Liver (tissue), 9 donors: ENCODE measurements around the gene LRRN3. TPM values are rescaled to one million over a fixed set of nuclear protein-coding genes. Genes with fewer than 3 reads are reported as not detected.

Experiments
- DNase-seq: peaks from one replicate; pipeline ENCODE4 v3.0.0-alpha.2; 2017; ENCODE audit warnings: low spot score
- H3K27ac ChIP-seq, 2 donors: one replicate each; pipeline ENCODE4 v1.7.0; 2013; ENCODE audit warnings: inconsistent platforms in 2 of 2, low read length in 2 of 2, control low read depth in 1 of 2, low read depth in 1 of 2, mild to moderate bottlenecking in 1 of 2
- H3K27me3 ChIP-seq, 4 donors: one replicate each; pipeline versions ENCODE4 v1.6.1 to v1.7.0; 2013; ENCODE audit warnings: low read length in 3 of 4, inconsistent platforms in 1 of 4, mild to moderate bottlenecking in 1 of 4, moderate library complexity in 1 of 4; ENCODE audit not compliant: control insufficient read depth in 4 of 4, insufficient read depth in 4 of 4
- H3K36me3 ChIP-seq, 4 donors: one replicate each; pipeline versions ENCODE4 v1.6.1 to v1.7.0; 2013; ENCODE audit warnings: low read length in 3 of 4, mild to moderate bottlenecking in 3 of 4, low read depth in 1 of 4, moderate library complexity in 1 of 4; ENCODE audit not compliant: control insufficient read depth in 4 of 4, insufficient read depth in 3 of 4
- H3K4me1 ChIP-seq, 4 donors: one replicate each; pipeline versions ENCODE4 v1.6.1 to v1.7.0; 2013; ENCODE audit warnings: low read length in 3 of 4, mild to moderate bottlenecking in 3 of 4, moderate library complexity in 1 of 4; ENCODE audit not compliant: control insufficient read depth in 4 of 4, insufficient read depth in 4 of 4
- H3K4me3 ChIP-seq, 3 donors: one replicate each; pipeline versions ENCODE4 v1.6.1 to v1.7.0; 2013; ENCODE audit warnings: low read length in 3 of 3, control low read depth in 1 of 3, low read depth in 1 of 3, mild to moderate bottlenecking in 1 of 3
- H3K9ac ChIP-seq, 2 donors: one replicate each; pipeline ENCODE4 v1.7.0; 2013; ENCODE audit warnings: low read length in 2 of 2, mild to moderate bottlenecking in 2 of 2, moderate library complexity in 2 of 2, control low read depth in 1 of 2, low read depth in 1 of 2
- H3K9me3 ChIP-seq, 4 donors: one replicate each; pipeline versions ENCODE4 v1.6.1 to v1.7.0; 2013; ENCODE audit warnings: low read length in 3 of 4; ENCODE audit not compliant: control insufficient read depth in 4 of 4
- ATF3 ChIP-seq: IDR thresholded peaks from 2 replicates; pipeline ENCODE4 v1.6.1; 2016; ENCODE audit warnings: antibody characterized with exemption
- EGR1 ChIP-seq, 2 donors: IDR thresholded peaks; 2 replicates each; pipeline ENCODE4 v1.6.1; 2016 to 2018; ENCODE audit warnings: antibody characterized with exemption in 2 of 2, low read depth in 2 of 2
- FOXA1 ChIP-seq: IDR thresholded peaks from 2 replicates; pipeline ENCODE4 v1.6.1; 2016; ENCODE audit warnings: antibody characterized with exemption
- FOXA2 ChIP-seq: IDR thresholded peaks from 2 replicates; pipeline ENCODE4 v1.6.1; 2016; ENCODE audit warnings: antibody characterized with exemption
- HNF4A ChIP-seq, 2 donors: conservative IDR thresholded peaks; 2 replicates each; pipeline ENCODE4 v1.6.1; 2016; ENCODE audit warnings: antibody characterized with exemption in 2 of 2, mild to moderate bottlenecking in 2 of 2
- MAX ChIP-seq: IDR thresholded peaks from 2 replicates; pipeline ENCODE4 v1.6.1; 2016; ENCODE audit warnings: antibody characterized with exemption
- NR2F2 ChIP-seq: IDR thresholded peaks from 2 replicates; pipeline ENCODE4 v1.6.1; 2016; ENCODE audit warnings: antibody characterized with exemption
- RAD21 ChIP-seq, 2 donors: IDR thresholded peaks; 2 replicates each; pipeline ENCODE4 v1.6.1; 2016; ENCODE audit warnings: antibody characterized with exemption in 2 of 2, mild to moderate bottlenecking in 2 of 2
- REST ChIP-seq: IDR thresholded peaks from 2 replicates; pipeline ENCODE4 v1.6.1; 2016; ENCODE audit warnings: antibody characterized with exemption, mild to moderate bottlenecking
- RXRA ChIP-seq, 2 donors: IDR thresholded peaks; 2 replicates each; pipeline ENCODE4 v1.6.1; 2017 to 2018; ENCODE audit warnings: antibody characterized with exemption in 2 of 2, mild to moderate bottlenecking in 1 of 2
- TAF1 ChIP-seq: conservative IDR thresholded peaks from 2 replicates; pipeline ENCODE4 v1.6.1; 2016; ENCODE audit warnings: antibody characterized with exemption, mild to moderate bottlenecking
- ZBTB33 ChIP-seq: IDR thresholded peaks from 2 replicates; pipeline ENCODE4 v1.6.1; 2016; ENCODE audit warnings: antibody characterized with exemption
- WGBS: extraction: QIAGEN DNeasy Blood & Tissue Kit; methylation state at CpG from one replicate; pipeline ENCODE4 v1.1.7; 2013; 5-methylcytosine and 5-hydroxymethylcytosine counted together
- polyA plus RNA-seq, 2 donors: library from polyadenylated mRNA; stranded (reverse) in 1 of 2; unstranded in 1 of 2; fragments of 200-250 nt in 1 of 2; fragments of >200 nt in 1 of 2; fragmentation: Nextera tagmentation in 1 of 2; extraction: Ambion mirVana in 1 of 2; gene quantifications; one replicate each; pipeline versions ENCODE4 v1.2.1 to v1.2.3, GENCODE V29; 2013 to 2015
- total RNA-seq, 2 donors: library from RNA; depleted of rRNA; stranded (reverse); fragments of >200 nt; gene quantifications; one replicate each; pipeline ENCODE4 v1.2.3, GENCODE V29; 2014
- donor health status: healthy.
- donor health status: healthy.
- donor health status: healthy.
- donor health status: healthy.
- donor health status: healthy.

The LRRN3 gene
- total and polyA plus RNA-seq, 4 donors, result 0.18 to 1.1 (median 0.32) TPM

- no peak for TF ChIP-seq ATF3
- TF ChIP-seq FOXA2, result no peak
- TF ChIP-seq ZBTB33, result no peak
These were observed 55.2 kb downstream of the LRRN3 start (continued) for GRCh38 chr7:111146136-111146535.

- DNase-seq, result no peak
- TF ChIP-seq ATF3 (no peak), HNF4A (conservative IDR thresholded peaks at IDR 0.05) (no peak), RXRA (IDR thresholded peaks at IDR 0.05) (no peak), FOXA2 (no peak), TAF1 (no peak), MAX (no peak), EGR1 (IDR thresholded peaks at IDR 0.05; ENCODE audit: low read depth in 2 of 2) (no peak), RAD21 (IDR thresholded peaks at IDR 0.05) (no peak), FOXA1 (no peak)
- no peaks in the 10 kb centered on the region for H3K36me3 ChIP-seq
- WGBS, result 93% methylated on average over 6 of the region's 6 CpGs
- H3K27me3 ChIP-seq, result no peaks in the 10 kb centered on the region
- no peaks in the 10 kb centered on the region for H3K4me1 ChIP-seq
- no peak overlapping the region for H3K27ac ChIP-seq
- H3K4me3 ChIP-seq, result no peak overlapping the region
- H3K9ac ChIP-seq, result no peak overlapping the region
- H3K9me3 ChIP-seq, result no peaks in the 10 kb centered on the region
These were observed 57.0 kb downstream of the LRRN3 start for GRCh38 chr7:111147708-111148533.

- no peak for DNase-seq
- Histone ChIP-seq H3K9me3 (no peaks in the 10 kb centered on the region), H3K36me3 (no peaks in the 10 kb centered on the region), H3K27ac (no peak overlapping the region), H3K27me3 (no peaks in the 10 kb centered on the region), H3K4me3 (no peak overlapping the region), H3K9ac (no peak overlapping the region), H3K4me1 (no peaks in the 10 kb centered on the region)
- TF ChIP-seq HNF4A (conservative IDR thresholded peaks at IDR 0.05), result no peak
- TF ChIP-seq REST, result no peak
- no peak for TF ChIP-seq FOXA2
- TF ChIP-seq NR2F2, result no peak
- no peak for TF ChIP-seq EGR1 (IDR thresholded peaks at IDR 0.05; ENCODE audit: low read depth in 2 of 2)
- WGBS, result 97% methylated on average over 1 of the region's 1 CpG
These were observed 59.8 kb downstream of the LRRN3 start for GRCh38 chr7:111150709-111151108.
